Fibroblast of skin of right biceps (primary cell): Measurements from ENCODE around the gene RNF130.
"Not testable (repeated sequence)": the region's sequence is repeated elsewhere in the genome, so short reads cannot be mapped to it uniquely, and the experiment has no call there.

Source experiments
- DNase-seq: peaks from one replicate; pipeline ENCODE4 v3.0.0-alpha.2; 2013

Gene RNF130

DNA sequence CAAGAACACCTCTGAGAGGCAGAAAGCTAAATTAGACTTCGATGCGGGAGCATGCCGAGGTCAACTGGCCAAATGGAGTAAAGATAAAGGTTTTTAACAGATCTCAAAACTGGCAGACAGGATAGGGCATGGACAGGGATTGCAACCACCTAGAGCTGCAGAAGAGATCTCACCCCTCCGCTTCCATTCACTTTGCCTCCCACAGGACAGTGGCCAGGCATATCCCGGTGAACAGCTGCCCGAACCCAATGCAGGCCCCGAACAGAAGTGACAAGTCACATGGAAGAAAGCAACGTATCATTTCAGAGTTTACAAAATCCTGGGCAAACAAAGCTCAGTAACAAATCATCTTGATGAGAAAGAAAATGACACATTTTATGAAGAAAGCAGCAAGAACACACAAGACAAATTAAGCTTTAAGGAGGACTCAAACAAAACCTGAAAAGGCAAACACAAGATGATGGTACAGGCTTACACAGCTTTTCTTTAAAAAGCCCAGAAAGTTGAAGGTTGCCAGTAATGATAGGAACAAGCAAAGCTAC lies 18.4 kb downstream of the RNF130 start:
- no peak for DNase-seq

DNA sequence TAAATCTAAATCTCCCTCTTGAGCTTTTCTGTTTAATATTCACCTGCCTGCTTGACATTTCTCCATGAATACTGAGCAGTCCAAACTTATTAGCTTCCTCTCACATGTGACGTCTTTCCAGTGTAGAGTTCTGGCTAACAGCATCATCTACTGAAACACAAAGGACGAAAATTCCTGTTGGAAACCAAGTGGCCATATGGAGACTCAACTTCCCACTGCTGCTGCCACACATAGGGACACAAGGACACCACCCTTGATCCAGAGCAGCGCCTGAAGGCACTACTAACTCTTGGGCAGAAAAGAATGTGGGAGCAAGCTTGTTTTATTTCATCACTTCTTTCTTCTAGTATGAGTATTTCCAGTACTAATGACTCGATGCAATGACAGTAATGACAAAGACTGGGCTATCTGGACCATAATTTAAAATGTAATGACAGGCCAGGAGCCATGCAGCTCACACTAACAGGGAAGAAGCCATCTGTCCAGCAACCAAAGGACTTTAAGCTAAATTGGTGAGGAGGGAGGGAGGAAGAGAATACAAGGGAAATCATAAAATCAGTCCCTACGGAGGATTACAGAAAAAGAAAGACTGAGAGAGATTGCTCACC lies 19.2 kb downstream of the RNF130 start:
- no peak for DNase-seq

GRCh38 chr5:180050121-180050940 lies 21.2 kb downstream of the RNF130 start:
- DNase-seq = no peak

- DNase-seq = no peak
These were observed 22.4 kb downstream of the RNF130 start for GRCh38 chr5:180049185-180049548.

- DNase-seq = no peak
These were observed 23.9 kb downstream of the RNF130 start for GRCh38 chr5:180047667-180048066.

- no peak for DNase-seq
These were observed 24.9 kb downstream of the RNF130 start for GRCh38 chr5:180046656-180047055.

DNA sequence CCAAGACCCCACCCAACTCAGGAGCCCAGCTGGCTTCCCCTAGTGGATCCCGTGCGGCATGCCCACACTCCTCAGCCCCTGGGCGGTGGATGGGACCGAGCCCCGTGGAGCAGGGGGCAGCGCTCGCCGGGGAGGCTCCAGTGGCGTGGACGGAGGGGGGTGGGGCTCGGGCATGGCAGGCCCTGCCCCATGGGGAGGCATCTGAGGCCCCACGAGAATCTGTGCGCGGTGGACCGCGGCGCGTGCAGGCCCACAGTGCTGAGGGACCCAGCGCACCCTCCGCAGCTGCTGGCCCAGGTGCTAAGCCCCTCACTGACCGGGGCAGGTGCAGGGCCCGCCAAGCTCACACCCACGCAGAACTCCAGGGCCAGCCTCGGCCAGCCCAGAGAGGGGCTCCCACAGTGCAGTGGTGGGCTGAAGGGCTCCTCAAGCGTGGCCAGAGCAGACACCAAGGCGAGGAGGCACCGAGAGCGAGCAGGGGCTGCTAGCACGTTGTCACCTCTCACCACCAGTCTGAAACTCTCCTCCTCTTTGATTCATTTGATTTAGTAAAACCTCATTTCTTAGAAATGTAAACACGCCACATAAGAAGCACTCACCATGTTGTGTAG lies 25.6 kb downstream of the RNF130 start:
- DNase-seq = no peak

DNA sequence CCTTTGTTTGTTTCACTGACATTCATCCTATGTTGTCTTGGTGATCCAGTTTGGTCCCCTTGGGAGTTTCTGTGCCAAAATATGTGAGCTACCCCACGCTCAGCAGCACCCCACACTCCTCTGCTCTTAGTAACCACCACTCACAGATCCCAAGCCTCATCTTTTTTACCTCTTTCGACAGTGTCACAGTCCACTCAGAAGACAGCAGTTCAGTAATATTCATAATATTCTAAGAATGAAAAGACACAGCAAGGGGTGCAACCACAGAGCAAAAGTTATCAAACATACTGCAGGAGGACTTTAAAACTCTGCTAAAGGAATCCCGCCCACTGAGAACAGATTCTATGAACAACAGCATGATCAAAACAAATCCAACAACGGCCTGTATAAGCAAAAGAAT lies 28.2 kb downstream of the RNF130 start:
- peak; percentile 17 for DNase-seq

DNA sequence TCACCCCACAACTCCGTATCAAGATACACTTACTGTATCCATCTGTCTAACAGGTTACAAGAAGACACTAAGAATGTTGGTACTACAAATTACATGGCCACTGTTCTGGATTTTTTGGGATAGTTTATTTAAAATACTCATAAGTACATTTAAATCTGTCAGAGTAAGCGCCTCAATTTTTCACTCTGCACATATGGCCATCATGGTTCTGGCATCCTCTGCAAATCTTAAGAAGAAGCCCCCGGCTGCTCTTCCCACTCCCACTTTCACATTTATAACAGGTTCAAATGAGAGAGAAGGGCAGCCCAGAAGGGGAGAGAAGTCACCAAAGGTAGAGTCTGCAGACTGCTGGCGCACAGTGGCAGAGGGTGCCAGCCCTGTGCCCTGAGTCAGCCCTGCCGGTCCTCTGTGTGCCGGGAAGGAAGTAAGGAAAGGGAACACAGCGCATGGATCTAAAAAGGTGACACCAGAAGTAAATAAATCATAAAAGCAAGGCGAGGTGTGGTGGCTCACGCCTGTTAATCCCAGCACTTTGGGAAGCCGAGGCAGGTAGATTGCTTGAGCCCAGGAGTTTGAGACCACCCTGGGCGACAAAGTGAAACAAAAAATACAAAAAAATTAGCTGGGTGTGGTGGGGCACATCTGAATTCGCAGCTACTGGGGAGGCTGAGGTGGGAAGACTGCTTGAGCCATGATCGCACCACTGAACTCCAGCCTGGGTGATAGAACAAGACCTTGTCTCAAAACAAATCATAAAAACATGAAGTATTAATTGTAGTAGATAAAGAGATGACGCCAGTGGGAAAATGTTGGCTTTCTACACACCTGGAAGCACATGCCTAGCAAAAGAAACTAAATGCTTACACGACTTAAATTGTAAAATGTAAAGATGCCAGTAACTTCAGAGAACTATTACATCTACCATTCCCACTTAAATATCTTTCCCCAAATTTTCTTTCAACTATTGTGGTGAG lies 30.0 kb downstream of the RNF130 start:
- DNase-seq = no peak

DNA sequence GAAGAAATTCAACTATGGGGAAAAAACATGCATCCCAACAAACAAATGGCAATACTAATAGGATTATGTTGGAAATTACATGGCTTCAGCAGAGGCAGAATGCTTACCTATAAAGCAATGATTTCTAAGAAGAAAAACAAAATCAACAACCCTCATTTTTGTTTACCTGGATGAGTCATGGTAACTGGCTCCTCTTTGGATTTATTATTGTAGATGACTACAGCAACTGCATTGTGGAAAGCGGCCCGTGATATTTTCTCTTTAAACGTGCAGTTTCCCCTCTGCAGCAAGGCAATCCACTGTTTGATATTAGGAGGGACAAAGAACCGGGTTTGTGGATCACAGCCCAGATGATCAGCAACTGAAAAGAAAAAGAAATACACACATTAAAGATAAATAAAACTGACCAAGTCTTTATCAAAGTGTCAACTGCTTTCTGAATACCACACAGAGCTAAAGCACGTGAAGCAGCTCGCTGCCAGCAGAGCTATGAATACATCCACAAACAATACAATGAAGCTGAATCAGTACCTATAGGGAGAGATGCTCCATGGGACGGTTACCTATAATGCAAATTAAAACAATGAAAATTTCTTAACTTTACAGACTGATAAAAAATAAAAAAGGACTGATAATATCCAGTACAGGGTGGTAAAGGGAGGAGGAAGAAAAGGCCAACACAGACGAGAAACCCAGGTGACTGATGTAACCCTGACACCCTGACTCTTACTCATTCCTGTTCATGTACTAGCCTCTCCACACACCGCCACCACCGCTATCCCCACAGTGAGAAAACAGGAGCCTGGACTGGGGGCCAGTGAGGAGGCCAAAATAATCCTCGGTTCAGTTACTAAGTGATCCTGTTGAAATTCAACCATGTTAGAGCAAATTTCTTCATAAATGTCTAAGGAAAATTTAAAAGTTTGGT lies 31.0 kb downstream of the RNF130 start:
- DNase-seq = no peak

GRCh38 chr5:180035206-180035931 lies 36.2 kb downstream of the RNF130 start:
- no peak for DNase-seq

GRCh38 chr5:180034564-180034963 lies 37.0 kb downstream of the RNF130 start:
- peak; percentile 48 for DNase-seq

DNA sequence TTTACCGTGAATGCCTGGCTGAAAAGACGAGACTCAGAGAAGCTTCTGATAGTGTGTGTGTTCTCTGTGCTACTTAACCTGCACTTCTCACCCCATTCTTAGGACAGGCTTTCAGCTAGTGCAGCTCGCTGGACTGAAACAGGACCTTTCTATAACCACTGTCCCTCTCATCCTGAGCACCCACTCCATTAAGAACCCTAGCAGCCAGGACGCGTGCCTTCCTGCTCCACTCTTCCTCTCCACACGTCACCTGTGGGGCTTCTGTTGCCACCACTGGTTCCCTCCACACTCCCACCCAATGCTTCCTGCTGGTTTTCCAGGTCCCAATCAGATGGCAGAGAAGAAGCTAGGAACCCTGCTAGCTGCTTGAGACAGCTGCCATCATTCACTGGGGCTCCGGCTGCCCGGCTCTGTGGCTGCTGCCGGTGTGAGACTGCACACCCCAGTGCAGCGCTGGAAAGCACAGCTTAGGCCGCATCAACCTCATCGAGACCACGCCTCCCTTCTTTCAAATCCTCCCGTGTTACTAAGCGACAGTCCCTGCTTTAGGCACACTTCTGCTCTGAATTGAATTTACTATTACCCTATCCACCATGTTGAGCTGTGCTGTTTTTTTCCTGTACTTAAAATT lies 44.0 kb downstream of the RNF130 start:
- no peak for DNase-seq

DNA sequence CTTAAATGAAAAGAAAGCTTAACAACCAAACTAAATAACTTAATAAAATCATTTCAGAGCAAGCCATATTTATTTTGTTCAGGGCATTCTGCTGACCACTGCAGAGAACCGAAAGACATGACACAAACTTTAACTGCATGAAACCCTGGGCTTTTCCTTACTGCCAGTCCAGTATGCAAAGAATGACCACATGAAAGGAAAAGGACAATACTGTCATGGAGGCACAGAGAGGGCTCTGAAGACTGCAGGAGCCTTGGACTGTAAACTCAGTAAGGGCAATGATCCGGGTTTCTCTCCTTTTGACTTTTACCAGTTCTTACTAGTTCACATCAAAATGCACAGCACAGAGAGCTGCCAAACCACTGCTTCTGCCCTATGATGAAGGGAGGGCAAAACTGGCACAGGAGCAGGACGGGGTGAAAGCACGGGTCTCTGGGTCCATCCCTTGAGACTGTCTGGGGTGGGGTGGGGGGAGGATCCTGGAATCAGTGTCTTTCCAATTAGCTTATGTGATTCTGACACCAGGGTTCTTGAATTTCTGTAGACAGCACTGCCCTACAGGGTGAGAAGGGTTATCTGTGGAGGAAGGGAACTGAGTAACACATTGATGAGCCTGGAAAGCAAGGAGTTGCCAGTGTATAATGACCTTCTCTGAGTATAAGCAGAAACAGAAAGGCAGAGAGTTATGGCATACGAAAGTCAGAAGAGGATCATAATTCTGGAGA lies 44.7 kb downstream of the RNF130 start:
- DNase-seq = no peak

GRCh38 chr5:180026320-180026719 lies 45.2 kb downstream of the RNF130 start:
- DNase-seq = peak; percentile 35

DNA sequence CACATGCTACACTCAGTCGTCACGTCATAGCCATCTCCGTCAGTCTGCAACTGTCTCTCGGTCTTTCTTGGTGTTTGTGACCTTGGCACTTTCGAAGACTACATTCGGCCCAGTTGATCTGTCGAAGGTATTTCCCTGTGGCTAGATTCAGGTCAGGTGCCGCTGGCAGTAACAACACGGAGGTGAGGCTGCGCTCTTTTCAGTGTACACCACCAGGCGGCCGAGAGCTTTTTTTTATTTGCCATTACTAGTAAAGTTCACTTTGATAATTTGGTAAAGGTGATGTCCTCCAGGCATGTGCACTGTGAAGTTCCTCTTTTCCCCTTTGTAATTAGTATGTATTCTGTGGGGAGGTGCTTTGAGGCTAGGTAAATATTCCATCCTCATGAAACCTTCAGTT lies 49.7 kb downstream of the RNF130 start:
- DNase-seq = no peak

DNA sequence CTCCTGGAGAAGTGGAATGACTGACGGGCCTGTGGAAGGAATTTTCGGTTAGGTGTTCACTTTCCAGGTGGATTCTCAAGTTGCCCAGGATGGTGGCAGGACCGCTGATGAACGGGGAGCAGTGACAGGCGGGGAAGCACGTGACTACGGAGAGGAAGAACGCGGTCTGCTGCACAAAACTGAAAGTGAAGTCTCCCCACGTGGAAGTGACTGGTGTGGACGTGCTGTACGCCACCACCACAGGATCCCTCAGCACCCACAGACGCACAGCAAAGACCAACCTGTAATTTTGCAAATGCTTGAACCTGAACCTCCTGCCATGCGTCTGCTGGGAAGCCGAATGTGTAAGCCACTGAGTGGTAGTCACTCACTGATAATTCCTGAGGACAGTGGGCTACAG lies 51.4 kb downstream of the RNF130 start:
- DNase-seq = no peak

DNA sequence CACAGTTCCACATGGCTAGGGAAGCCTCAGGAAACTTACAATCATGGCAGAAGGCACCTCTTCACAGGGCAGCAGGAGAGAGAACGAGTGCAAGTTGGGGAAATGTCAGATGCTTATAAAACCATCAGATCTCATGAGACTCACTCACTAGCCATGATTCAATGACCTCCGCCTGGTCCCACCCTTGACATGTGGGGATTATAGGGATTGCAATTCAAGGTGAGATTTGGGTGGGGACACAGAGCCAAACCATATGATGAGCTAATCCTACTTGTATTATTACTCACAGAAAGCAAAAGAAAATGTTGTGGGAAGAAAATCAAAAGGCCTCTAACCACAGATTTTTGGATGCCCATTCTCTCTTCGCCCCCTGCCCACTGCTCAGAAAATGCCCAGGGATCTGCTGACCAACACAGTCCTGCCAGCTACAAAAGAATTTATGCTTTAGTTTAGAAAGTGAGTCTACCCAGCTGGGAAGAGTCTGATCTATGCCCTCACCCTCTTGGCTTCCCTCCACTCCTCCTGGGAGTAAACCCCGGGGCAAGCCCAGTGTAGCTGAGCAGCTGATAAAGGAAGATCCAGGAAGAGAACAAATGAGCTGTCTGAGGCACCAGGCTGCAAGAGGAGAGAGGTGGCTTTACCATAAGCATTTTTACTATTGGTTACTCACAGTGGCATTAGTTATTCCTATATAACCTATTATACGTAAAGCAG lies 53.1 kb downstream of the RNF130 start:
- DNase-seq = no peak

DNA sequence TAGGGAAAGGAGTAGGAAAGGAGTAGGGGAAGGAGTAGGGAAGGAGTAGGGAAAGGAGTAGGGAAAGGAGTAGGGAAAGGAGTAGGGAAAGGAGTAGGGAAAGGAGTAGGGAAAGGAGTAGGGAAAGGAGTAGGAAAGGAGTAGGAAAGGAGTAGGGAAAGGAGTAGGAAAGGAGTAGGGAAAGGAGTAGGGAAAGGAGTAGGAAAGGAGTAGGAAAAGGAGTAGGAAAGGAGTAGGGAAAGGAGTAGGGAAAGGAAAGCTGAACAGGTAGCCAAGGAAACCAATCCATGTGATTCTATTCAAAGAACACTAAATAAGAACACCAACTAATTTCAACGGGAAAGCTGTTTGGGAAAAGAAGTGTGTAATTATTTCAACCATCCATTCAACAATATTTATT lies 56.0 kb downstream of the RNF130 start:
- not testable (repeated sequence) for DNase-seq
